ENCODE data around the gene MEP1B.

Gene MEP1B

DNA sequence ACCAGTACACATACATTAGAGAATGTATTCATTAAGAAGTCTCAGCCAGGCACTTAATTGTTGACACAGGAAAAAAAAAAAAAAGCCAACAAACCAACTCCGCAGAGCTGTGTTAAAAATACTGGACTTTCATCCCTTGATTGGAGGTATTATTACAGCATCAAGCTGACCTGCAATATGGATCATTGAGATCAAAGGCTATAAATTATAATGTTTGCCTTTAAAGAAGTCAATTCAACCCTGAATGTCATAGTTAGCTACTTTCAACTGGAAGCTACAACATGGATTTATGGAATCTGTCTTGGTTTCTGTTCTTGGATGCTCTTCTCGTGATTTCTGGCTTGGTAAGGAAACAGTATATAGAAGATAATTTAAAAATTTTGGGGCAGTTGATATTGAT, at the start of gene MEP1B:
Gene MEP1B (plus strand): TSS at position 250 of the 400 bp plus-strand sequence. CDS start 32 bp downstream, at position 282.
- ATAC-seq (ENCODE audit: insufficient read depth, low read depth) (no peak), DNase-seq (no peak)
- H3K79me2 ChIP-seq (ENCODE audit: insufficient read depth, low read length): no peaks in the 10 kb centered on the region
- TF ChIP-seq, protein P1, sequence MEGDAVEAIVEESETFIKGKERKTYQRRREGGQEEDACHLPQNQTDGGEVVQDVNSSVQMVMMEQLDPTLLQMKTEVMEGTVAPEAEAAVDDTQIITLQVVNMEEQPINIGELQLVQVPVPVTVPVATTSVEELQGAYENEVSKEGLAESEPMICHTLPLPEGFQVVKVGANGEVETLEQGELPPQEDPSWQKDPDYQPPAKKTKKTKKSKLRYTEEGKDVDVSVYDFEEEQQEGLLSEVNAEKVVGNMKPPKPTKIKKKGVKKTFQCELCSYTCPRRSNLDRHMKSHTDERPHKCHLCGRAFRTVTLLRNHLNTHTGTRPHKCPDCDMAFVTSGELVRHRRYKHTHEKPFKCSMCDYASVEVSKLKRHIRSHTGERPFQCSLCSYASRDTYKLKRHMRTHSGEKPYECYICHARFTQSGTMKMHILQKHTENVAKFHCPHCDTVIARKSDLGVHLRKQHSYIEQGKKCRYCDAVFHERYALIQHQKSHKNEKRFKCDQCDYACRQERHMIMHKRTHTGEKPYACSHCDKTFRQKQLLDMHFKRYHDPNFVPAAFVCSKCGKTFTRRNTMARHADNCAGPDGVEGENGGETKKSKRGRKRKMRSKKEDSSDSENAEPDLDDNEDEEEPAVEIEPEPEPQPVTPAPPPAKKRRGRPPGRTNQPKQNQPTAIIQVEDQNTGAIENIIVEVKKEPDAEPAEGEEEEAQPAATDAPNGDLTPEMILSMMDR (IDR thresholded peaks at IDR 0.05; ENCODE audit: borderline replicate concordance, extremely low read depth, low read length, poor library complexity, severe bottlenecking): no peak
- no peaks in the 10 kb centered on the region for H4K20me1 ChIP-seq (ENCODE audit: insufficient read depth, low read length)
- no peak within 1 kb of the TSS for H2AFZ ChIP-seq (ENCODE audit: low read depth, low read length)
- H3K27me3 ChIP-seq (ENCODE audit: insufficient read depth, low read length, poor library complexity): peaks cover 8% of the 10 kb centered on the region
- H3K36me3 ChIP-seq (ENCODE audit: insufficient read depth, low read length): no peaks in the 10 kb centered on the region
- no peaks in the 10 kb centered on the region for H3K9me3 ChIP-seq (ENCODE audit: insufficient read depth, low read length, severe bottlenecking)
- no peak within 1 kb of the TSS for H3K4me2 ChIP-seq (ENCODE audit: insufficient read depth, low read length)
- no peak within 1 kb of the TSS for H3K27ac ChIP-seq (ENCODE audit: low read length)
- no peaks in the 10 kb centered on the region for H3K4me1 ChIP-seq (ENCODE audit: insufficient read depth, low read length)
- H3K4me3 ChIP-seq (ENCODE audit: low read depth in 1 of 2, low read length in 2 of 2): no peak within 1 kb of the TSS
- H3K9ac ChIP-seq (ENCODE audit: low read depth, low read length): no peak within 1 kb of the TSS

DNA sequence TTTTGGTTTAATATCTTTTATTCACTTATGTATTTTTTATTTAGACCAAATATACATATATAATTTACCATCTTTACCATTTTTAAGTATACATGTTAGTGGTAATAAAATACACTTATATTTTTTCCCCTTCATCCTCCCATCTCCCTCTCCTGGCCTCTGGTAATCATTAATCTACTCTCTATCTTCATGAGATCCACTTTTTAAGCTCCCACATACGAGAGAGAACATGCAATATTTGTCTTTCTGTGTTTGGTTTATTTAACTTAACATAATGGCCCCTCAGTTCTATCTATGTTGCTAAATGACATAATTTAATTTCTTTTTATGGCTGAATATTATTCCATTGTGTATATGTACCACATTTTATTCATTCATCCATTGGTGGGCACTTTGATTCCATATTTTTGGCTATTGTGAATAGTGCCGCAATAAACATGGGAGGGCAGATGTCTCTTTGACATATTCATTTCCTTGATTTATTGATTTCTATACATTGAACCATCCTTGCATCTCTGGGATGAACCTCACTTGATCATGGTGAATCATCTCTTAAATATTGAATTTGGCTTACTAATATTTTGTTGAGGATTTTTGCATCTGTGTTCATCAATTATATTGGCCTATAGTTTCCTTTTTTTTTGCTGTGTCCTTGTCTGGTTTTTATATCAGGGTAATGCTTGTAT, 41.5 kb upstream of the MEP1B start:
- no peak for TF ChIP-seq EZH2 (IDR thresholded peaks at IDR 0.05; ENCODE audit: borderline replicate concordance, low read depth, low read length, severe bottlenecking)
- TF ChIP-seq, protein P1 (IDR thresholded peaks at IDR 0.05; ENCODE audit: borderline replicate concordance, extremely low read depth, low read length, poor library complexity, severe bottlenecking): no peak
- no peak overlapping the region for H3K27ac ChIP-seq (ENCODE audit: low read length)
- H3K4me2 ChIP-seq (ENCODE audit: insufficient read depth, low read length): no peak overlapping the region
- ATAC-seq (ENCODE audit: insufficient read depth, low read depth) (no peak), DNase-seq (no peak)
- H2AFZ ChIP-seq (ENCODE audit: low read depth, low read length): no peak overlapping the region
- H3K27me3 ChIP-seq (ENCODE audit: insufficient read depth, low read length, poor library complexity): no peaks in the 10 kb centered on the region
- H3K4me1 ChIP-seq (ENCODE audit: insufficient read depth, low read length): no peaks in the 10 kb centered on the region
- no peaks in the 10 kb centered on the region for H3K36me3 ChIP-seq (ENCODE audit: insufficient read depth, low read length)
- no peaks in the 10 kb centered on the region for H4K20me1 ChIP-seq (ENCODE audit: insufficient read depth, low read length)
- no peak overlapping the region for H3K9ac ChIP-seq (ENCODE audit: low read depth, low read length)
- no peaks in the 10 kb centered on the region for H3K79me2 ChIP-seq (ENCODE audit: insufficient read depth, low read length)
- peaks cover 3% of the 10 kb centered on the region for H3K9me3 ChIP-seq (ENCODE audit: insufficient read depth, low read length, severe bottlenecking)
- no peak overlapping the region for H3K4me3 ChIP-seq (ENCODE audit: low read depth in 1 of 2, low read length in 2 of 2)

DNA sequence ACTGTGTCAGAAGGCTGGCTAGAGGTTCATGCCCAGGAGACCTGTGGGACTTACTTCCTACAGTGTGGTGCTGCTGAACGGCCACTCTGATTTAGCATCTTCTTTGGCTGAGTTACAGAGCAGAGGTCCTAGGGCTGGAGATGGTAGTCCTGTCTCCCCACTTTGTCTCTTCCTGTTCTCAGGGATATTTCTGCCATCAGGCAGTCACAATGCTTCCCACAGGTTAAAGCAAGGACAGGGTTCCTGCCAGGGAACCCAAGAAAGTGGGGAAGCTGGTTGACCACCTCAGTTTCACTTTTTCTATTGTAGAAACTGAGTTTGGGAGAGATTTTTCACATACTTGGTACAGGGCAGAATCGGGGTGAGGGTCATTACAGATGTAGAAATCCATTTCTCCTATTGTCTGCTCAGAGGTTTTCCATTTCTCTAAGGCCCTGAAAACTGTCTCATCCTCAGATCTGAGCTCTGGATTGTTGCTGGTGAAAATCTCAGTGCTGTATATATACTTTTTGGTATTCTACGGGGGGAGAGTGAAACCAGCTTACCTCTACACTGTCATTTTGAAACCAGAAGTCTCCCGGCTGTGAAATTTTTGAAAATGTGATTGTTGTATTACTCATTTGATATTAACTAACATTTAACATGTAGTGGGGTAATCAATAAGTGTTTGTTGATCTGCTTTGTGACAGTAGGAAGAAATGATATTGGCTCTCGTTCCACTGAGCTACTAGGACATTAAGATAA, 37.0 kb upstream of the MEP1B start:
- Histone ChIP-seq H2AFZ (ENCODE audit: low read depth, low read length) (no peak overlapping the region), H3K27ac (ENCODE audit: low read length) (no peak overlapping the region), H3K9ac (ENCODE audit: low read depth, low read length) (no peak overlapping the region), H3K36me3 (ENCODE audit: insufficient read depth, low read length) (no peaks in the 10 kb centered on the region), H4K20me1 (ENCODE audit: insufficient read depth, low read length) (no peaks in the 10 kb centered on the region), H3K4me3 (ENCODE audit: low read depth in 1 of 2, low read length in 2 of 2) (no peak overlapping the region), H3K79me2 (ENCODE audit: insufficient read depth, low read length) (no peaks in the 10 kb centered on the region), H3K4me1 (ENCODE audit: insufficient read depth, low read length) (peaks cover 1% of the 10 kb centered on the region; the same call in 1 of the 2 replicates), H3K4me2 (ENCODE audit: insufficient read depth, low read length) (no peak overlapping the region), H3K27me3 (ENCODE audit: insufficient read depth, low read length, poor library complexity) (peaks cover 3% of the 10 kb centered on the region), H3K9me3 (ENCODE audit: insufficient read depth, low read length, severe bottlenecking) (peaks cover 3% of the 10 kb centered on the region)
- TF ChIP-seq, protein P1 (IDR thresholded peaks at IDR 0.05; ENCODE audit: borderline replicate concordance, extremely low read depth, low read length, poor library complexity, severe bottlenecking): no peak
- TF ChIP-seq EZH2 (IDR thresholded peaks at IDR 0.05; ENCODE audit: borderline replicate concordance, low read depth, low read length, severe bottlenecking): no peak
- DNase-seq: no peak
- ATAC-seq (ENCODE audit: insufficient read depth, low read depth): no peak

Measured in DND-41 (cell line).